ENCODE data around the gene CROCC. TPM values are rescaled to one million over a fixed set of nuclear protein-coding genes. Genes with fewer than 3 reads are reported as not detected.
"Not testable (repeated sequence)": the region's sequence is repeated elsewhere in the genome, so short reads cannot be mapped to it uniquely, and the experiment has no call there.

CROCC gene
- total and polyA plus RNA-seq, 8 donors = 14.0 to 942 (median 29.9) TPM

GRCh38 chr1:16946646-16947045 is 24.9 kb downstream of the CROCC start:
- TF ChIP-seq POLR2AphosphoS5 (IDR thresholded peaks at IDR 0.05) (no peak), POLR2A (IDR thresholded peaks at IDR 0.05) (no peak), EP300 (IDR thresholded peaks at IDR 0.05) (no peak)
- TF ChIP-seq, protein P1, sequence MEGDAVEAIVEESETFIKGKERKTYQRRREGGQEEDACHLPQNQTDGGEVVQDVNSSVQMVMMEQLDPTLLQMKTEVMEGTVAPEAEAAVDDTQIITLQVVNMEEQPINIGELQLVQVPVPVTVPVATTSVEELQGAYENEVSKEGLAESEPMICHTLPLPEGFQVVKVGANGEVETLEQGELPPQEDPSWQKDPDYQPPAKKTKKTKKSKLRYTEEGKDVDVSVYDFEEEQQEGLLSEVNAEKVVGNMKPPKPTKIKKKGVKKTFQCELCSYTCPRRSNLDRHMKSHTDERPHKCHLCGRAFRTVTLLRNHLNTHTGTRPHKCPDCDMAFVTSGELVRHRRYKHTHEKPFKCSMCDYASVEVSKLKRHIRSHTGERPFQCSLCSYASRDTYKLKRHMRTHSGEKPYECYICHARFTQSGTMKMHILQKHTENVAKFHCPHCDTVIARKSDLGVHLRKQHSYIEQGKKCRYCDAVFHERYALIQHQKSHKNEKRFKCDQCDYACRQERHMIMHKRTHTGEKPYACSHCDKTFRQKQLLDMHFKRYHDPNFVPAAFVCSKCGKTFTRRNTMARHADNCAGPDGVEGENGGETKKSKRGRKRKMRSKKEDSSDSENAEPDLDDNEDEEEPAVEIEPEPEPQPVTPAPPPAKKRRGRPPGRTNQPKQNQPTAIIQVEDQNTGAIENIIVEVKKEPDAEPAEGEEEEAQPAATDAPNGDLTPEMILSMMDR (IDR thresholded peaks at IDR 0.05) = no peak
- Histone ChIP-seq H3K27me3 (no peaks in the 10 kb centered on the region), H3K4me3 (no peak overlapping the region), H3K27ac (no peak overlapping the region), H3K36me3 (peaks cover 11 to 81% (median 45%) of the 10 kb centered on the region in 4 donors), H3K9me3 (no peaks in the 10 kb centered on the region), H3K4me1 (peaks cover 13 to 25% (median 17%) of the 10 kb centered on the region in 4 donors)
- 89 to 95% (median 92%) methylated on average over 19 of the region's 19 CpGs for WGBS, 5 donors
- no peak for DNase-seq
- intact Hi-C loops (cut with DNase I; ENCODE audit: low total_unique reads) = loop anchor here (2.0 kb wide), 1 partner anchor 324 kb away; no protein-coding TSS in a partner anchor

GRCh38 chr1:16948282-16948891 is 26.7 kb downstream of the CROCC start:
- Histone ChIP-seq H3K27ac (peak overlapping the region; percentile 68 to 85 (median 83)), H3K4me1 (peaks cover 13 to 30% (median 19%) of the 10 kb centered on the region in 4 donors), H3K36me3 (peaks cover 11 to 64% (median 34%) of the 10 kb centered on the region in 4 donors)
- H3K4me3 ChIP-seq; H3K27me3 ChIP-seq; intact Hi-C loops (cut with DNase I; ENCODE audit: low total_unique reads); H3K9me3 ChIP-seq: not testable (repeated sequence)
- TF ChIP-seq POLR2AphosphoS5 (IDR thresholded peaks at IDR 0.05) = peak in 2 of 3 donors; percentile 32 to 46
- WGBS, 5 donors = 27 to 69% (median 45%) methylated on average over 22 to 26 of the region's 26 CpGs
- peak in 1 of 2 donors; percentile 84 for DNase-seq

- WGBS, 5 donors = 12 to 34% (median 30%) methylated on average over 5 to 7 of the region's 7 CpGs
- H3K27me3 ChIP-seq; H3K4me3 ChIP-seq; H3K9me3 ChIP-seq; intact Hi-C loops (cut with DNase I; ENCODE audit: low total_unique reads): not testable (repeated sequence)
- H3K27ac ChIP-seq = peak overlapping the region; percentile 68 to 85 (median 83)
- peak in 1 of 2 donors; percentile 85 for DNase-seq
- H3K4me1 ChIP-seq = peaks cover 13 to 30% (median 19%) of the 10 kb centered on the region in 4 donors
- peaks cover 11 to 58% (median 29%) of the 10 kb centered on the region in 4 donors for H3K36me3 ChIP-seq
These were observed 27.3 kb downstream of the CROCC start for GRCh38 chr1:16949026-16949425.

- Histone ChIP-seq H3K36me3 (peaks cover 11 to 58% (median 27%) of the 10 kb centered on the region in 4 donors), H3K4me1 (peaks cover 13 to 30% (median 19%) of the 10 kb centered on the region in 4 donors)
- H3K9me3 ChIP-seq, H3K27ac ChIP-seq, DNase-seq, H3K4me3 ChIP-seq, H3K27me3 ChIP-seq: not testable (repeated sequence)
- WGBS, 5 donors = 87 to 97% (median 88%) methylated on average over 4 of the region's 4 CpGs
- intact Hi-C loops (cut with DNase I; ENCODE audit: low total_unique reads) = loop anchor here (10.0 kb wide), 1 partner anchor 282 kb away; no protein-coding TSS in a partner anchor
These were observed 30.6 kb downstream of the CROCC start for GRCh38 chr1:16952376-16952775.

- Histone ChIP-seq H3K4me3 (no peak overlapping the region), H3K4me1 (peaks cover 0 to 16% (median 3%) of the 10 kb centered on the region in 4 donors), H3K9me3 (no peaks in the 10 kb centered on the region), H3K27ac (no peak overlapping the region), H3K36me3 (peaks cover 11 to 54% (median 31%) of the 10 kb centered on the region in 4 donors), H3K27me3 (no peaks in the 10 kb centered on the region)
- no peak for DNase-seq
- WGBS, 5 donors = 96 to 100% (median 97%) methylated on average over 5 to 18 of the region's 18 CpGs
- TF ChIP-seq POLR2A (IDR thresholded peaks at IDR 0.05) = no peak
- TF ChIP-seq POLR2AphosphoS5 (IDR thresholded peaks at IDR 0.05) = no peak
- TF ChIP-seq EP300 (IDR thresholded peaks at IDR 0.05) = no peak
- TF ChIP-seq, protein P1 (IDR thresholded peaks at IDR 0.05) = no peak
- intact Hi-C loops (cut with DNase I; ENCODE audit: low total_unique reads) = loop anchor here (10.0 kb wide), 1 partner anchor 280 kb away; no protein-coding TSS in a partner anchor
These were observed 32.8 kb downstream of the CROCC start for GRCh38 chr1:16954579-16954978.

- TF ChIP-seq EP300 (IDR thresholded peaks at IDR 0.05) (no peak), POLR2AphosphoS5 (IDR thresholded peaks at IDR 0.05) (no peak), POLR2A (IDR thresholded peaks at IDR 0.05) (no peak)
- TF ChIP-seq, protein P1 (IDR thresholded peaks at IDR 0.05) = no peak
- H3K27ac ChIP-seq = no peak overlapping the region
- H3K4me3 ChIP-seq = no peak overlapping the region
- peaks cover 0 to 14% (median 6%) of the 10 kb centered on the region in 4 donors for H3K4me1 ChIP-seq
- H3K36me3 ChIP-seq = peaks cover 11 to 52% (median 31%) of the 10 kb centered on the region in 4 donors
- no peak for DNase-seq
- intact Hi-C loops (cut with DNase I; ENCODE audit: low total_unique reads) = loop anchor here (10.0 kb wide), 1 partner anchor 280 kb away; no protein-coding TSS in a partner anchor
- 94 to 97% (median 96%) methylated on average over 24 to 25 of the region's 25 CpGs for WGBS, 5 donors
- H3K27me3 ChIP-seq = no peaks in the 10 kb centered on the region
- H3K9me3 ChIP-seq = no peaks in the 10 kb centered on the region
These were observed 33.5 kb downstream of the CROCC start for GRCh38 chr1:16955186-16955585.
